CD14-positive monocyte (primary cell): ENCODE measurements around the gene E2F2. TPM values are rescaled to one million over a fixed set of nuclear protein-coding genes. Genes with fewer than 3 reads are reported as not detected.

Experiments used
- DNase-seq, 3 donors: peaks; one replicate each; pipeline ENCODE4 v3.0.0-alpha.2; 2011 to 2022
- H2AFZ ChIP-seq: 2 replicates; pipeline ENCODE4 v1.6.0; 2012; ENCODE audit warnings: mild to moderate bottlenecking, low read depth, low read length, inconsistent platforms; ENCODE audit not compliant: insufficient read depth, poor library complexity, severe bottlenecking
- H3K27ac ChIP-seq, 2 donors: 1 replicate in 1 of 2; 2 replicates in 1 of 2; pipeline ENCODE4 v1.5.1; 2012 to 2013; ENCODE audit warnings: low read length in 2 of 2, control low read depth in 1 of 2, inconsistent platforms in 1 of 2, low read depth in 1 of 2, mild to moderate bottlenecking in 1 of 2
- H3K27me3 ChIP-seq, 2 donors: one replicate each; pipeline versions ENCODE4 v1.6.0 to v1.6.1; 2011 to 2013; ENCODE audit warnings: low read length in 2 of 2; ENCODE audit not compliant: control insufficient read depth in 2 of 2, insufficient read depth in 2 of 2
- H3K36me3 ChIP-seq, 2 donors: replicated peaks in 1 of 2; 1 replicate in 1 of 2; 2 replicates in 1 of 2; pipeline versions ENCODE4 v1.5.1 to v1.6.1; 2012 to 2013; ENCODE audit warnings: low read length in 2 of 2, control low read depth in 1 of 2, inconsistent platforms in 1 of 2, mild to moderate bottlenecking in 1 of 2; ENCODE audit not compliant: insufficient read depth in 2 of 2, control insufficient read depth in 1 of 2
- H3K4me1 ChIP-seq, 2 donors: 1 replicate in 1 of 2; 2 replicates in 1 of 2; pipeline versions ENCODE4 v1.5.1 to v1.6.1; 2012 to 2013; ENCODE audit warnings: low read length in 2 of 2, control low read depth in 1 of 2, inconsistent platforms in 1 of 2, mild to moderate bottlenecking in 1 of 2, moderate library complexity in 1 of 2; ENCODE audit not compliant: insufficient read depth in 2 of 2, control insufficient read depth in 1 of 2
- H3K4me2 ChIP-seq: replicated peaks from 2 replicates; pipeline ENCODE3; 2012; ENCODE audit warnings: low read length, moderate library complexity, mild to moderate bottlenecking; ENCODE audit not compliant: poor library complexity, severe bottlenecking; ENCODE audit errors: extremely low read depth
- H3K4me3 ChIP-seq, 3 experiments: fragments of 200-600 bp in 1 of 3; sonication (generic) in 1 of 3; replicated peaks in 1 of 3; 1 replicate in 2 of 3; 2 replicates in 1 of 3; pipeline ENCODE4 v1.5.1; 2011 to 2013; ENCODE audit warnings: low read length in 3 of 3, mild to moderate bottlenecking in 3 of 3, control low read depth in 2 of 3, low read depth in 2 of 3, inconsistent platforms in 1 of 3, moderate library complexity in 1 of 3
- H3K79me2 ChIP-seq: 2 replicates; pipeline ENCODE4 v1.6.0; 2012; ENCODE audit warnings: mild to moderate bottlenecking, control low read depth, inconsistent platforms, low read length, moderate library complexity; ENCODE audit not compliant: insufficient read depth
- H3K9ac ChIP-seq: 2 replicates; pipeline ENCODE4 v1.6.0; 2017; ENCODE audit warnings: low read length, mild to moderate bottlenecking; ENCODE audit not compliant: insufficient read depth, poor library complexity, severe bottlenecking
- H3K9me3 ChIP-seq, 2 donors: replicated peaks in 1 of 2; 1 replicate in 1 of 2; 2 replicates in 1 of 2; pipeline versions ENCODE4 v1.5.1 to v1.6.1; 2012 to 2013; ENCODE audit warnings: low read length in 2 of 2, control low read depth in 1 of 2; ENCODE audit not compliant: control insufficient read depth in 1 of 2, insufficient read depth in 1 of 2
- H4K20me1 ChIP-seq: 2 replicates; pipeline ENCODE4 v1.6.0; 2012; ENCODE audit warnings: mild to moderate bottlenecking, low read length, control low read depth, moderate library complexity; ENCODE audit not compliant: insufficient read depth
- H3K27ac Mint-ChIP-seq, 7 donors: one replicate each; pipeline ENCODE4 v1.8.0; 2020; ENCODE audit warnings: mild to moderate bottlenecking in 7 of 7, mixed read lengths in 7 of 7, moderate library complexity in 6 of 7, inconsistent platforms in 2 of 7
- H3K27me3 Mint-ChIP-seq, 3 donors: one replicate each; pipeline ENCODE4 v1.8.0; 2021 to 2022; ENCODE audit warnings: low read depth in 3 of 3, mild to moderate bottlenecking in 3 of 3, mixed read lengths in 3 of 3, moderate library complexity in 3 of 3, inconsistent platforms in 1 of 3
- H3K36me3 Mint-ChIP-seq, 2 donors: one replicate each; pipeline ENCODE4 v1.8.0; 2020; ENCODE audit warnings: mixed read lengths in 2 of 2, inconsistent platforms in 1 of 2, mild to moderate bottlenecking in 1 of 2
- H3K4me1 Mint-ChIP-seq: one replicate; pipeline ENCODE4 v1.8.0; 2020; ENCODE audit warnings: mild to moderate bottlenecking, mixed read lengths
- H3K4me3 Mint-ChIP-seq, 2 donors: one replicate each; pipeline ENCODE4 v1.8.0; 2020; ENCODE audit warnings: mild to moderate bottlenecking in 2 of 2, mixed read lengths in 2 of 2, moderate library complexity in 1 of 2
- H3K9me3 Mint-ChIP-seq, 7 donors: one replicate each; pipeline ENCODE4 v1.8.0; 2020 to 2022; ENCODE audit warnings: mixed read lengths in 7 of 7, mild to moderate bottlenecking in 6 of 7, moderate library complexity in 6 of 7, inconsistent platforms in 2 of 7
- CTCF ChIP-seq: fragments of 200-600 bp; IDR thresholded peaks from one replicate; pipeline ENCODE4 v1.8.0; 2022; ENCODE audit warnings: antibody characterized with exemption, mild to moderate bottlenecking
- WGBS: methylation state at CpG from one replicate; pipeline ENCODE4 v1.1.5; 2013; ENCODE audit warnings: missing lambda C conversion rate; ENCODE audit not compliant: insufficient coverage; 5-methylcytosine and 5-hydroxymethylcytosine counted together
- intact Hi-C, 2 donors: fragments of 100-400 bp; cut with micrococcal nuclease; formaldehyde crosslinking; loops; one replicate each; pipeline versions ENCODE4 v1.15.0 to v1.15.1; 2023
- polyA plus RNA-seq, 3 donors: library from polyadenylated mRNA; depleted of rRNA in 1 of 3; unstranded in 2 of 3; stranded (reverse) in 1 of 3; fragments of 300-500 nt in 2 of 3; fragments of >200 nt in 1 of 3; fragmentation: Illumina TruSeq in 2 of 3; gene quantifications; 1 replicate in 2 of 3; 2 replicates in 1 of 3; pipeline ENCODE4 v1.2.3, GENCODE V29; 2012 to 2021

The E2F2 gene
- polyA plus RNA-seq, 3 donors, result 0.24 to 4.7 (median 1.8) TPM

GRCh38 chr1:23529146-23530086, 1.6 kb downstream of the E2F2 start:
- H3K27ac ChIP-seq, result peak overlapping the region; percentile 74 to 99

More at GRCh38 chr1:23529146-23530086, 1.6 kb downstream of the E2F2 start:
- H3K4me3 ChIP-seq, result peak overlapping the region; percentile 39 to 93 (median 87)
- peaks cover 94 to 99% of the 10 kb centered on the region in 2 donors for H3K4me1 ChIP-seq
- no peaks in the 10 kb centered on the region for H4K20me1 ChIP-seq
- H3K9ac ChIP-seq, result peak overlapping the region; percentile 73
- no peaks in the 10 kb centered on the region for H3K9me3 Mint-ChIP-seq
- peaks cover 73% of the 10 kb centered on the region for H3K79me2 ChIP-seq
- H3K27me3 ChIP-seq, result no peaks in the 10 kb centered on the region
- peak overlapping the region; percentile 94 to 99 (median 97) for H3K27ac Mint-ChIP-seq
- TF ChIP-seq CTCF, result no peak
- H3K4me3 Mint-ChIP-seq, result peak overlapping the region; percentile 82 to 94
- H3K4me2 ChIP-seq, result peak overlapping the region; percentile 100
- no peaks in the 10 kb centered on the region for H3K36me3 ChIP-seq
- H3K9me3 ChIP-seq, result no peaks in the 10 kb centered on the region
- intact Hi-C loops, result loop anchor here in 1 of 2 donors (5.0 kb wide), 1 partner anchor 187 kb away; the partner anchor contains the start of gene HNRNPR
- peak overlapping the region; percentile 75 for H2AFZ ChIP-seq
- peaks cover 90% of the 10 kb centered on the region for H3K4me1 Mint-ChIP-seq
- no peak for DNase-seq
- peaks cover 0 to 4% (median 0%) of the 10 kb centered on the region in 3 donors for H3K27me3 Mint-ChIP-seq
- WGBS, result 83% methylated on average over 2 of the region's 8 CpGs
- peaks cover 1 to 4% of the 10 kb centered on the region in 2 donors for H3K36me3 Mint-ChIP-seq
